Activated CD4-positive, alpha-beta T cell treated with anti-CD3 and anti-CD28 coated beads for 36 hours (primary cell): ENCODE measurements around the gene CASP1. TPM values are rescaled to one million over a fixed set of nuclear protein-coding genes. Genes with fewer than 3 reads are reported as not detected.

ENCODE experiments used
- ATAC-seq: fragments of 200-7000 bp; cut with Tn5 transposase; one replicate; pipeline ENCODE4 v1.10.0; 2021; ENCODE audit warnings: mild to moderate bottlenecking, moderate library complexity
- CTCF ChIA-PET: fragments of 350-600 bp; sonication (Branson Sonifier 250); formaldehyde crosslinking; loops from one replicate; lab custom pipeline; 2021; ENCODE audit warnings: antibody characterized with exemption; lab: Charles Lee
- POLR2A ChIA-PET: fragments of 350-600 bp; sonication (Branson Sonifier 250); formaldehyde crosslinking; loops from one replicate; lab custom pipeline; 2021; ENCODE audit warnings: antibody characterized with exemption, inconsistent platforms; lab: Charles Lee
- DNase-seq: peaks from one replicate; pipeline ENCODE4 v3.0.0-alpha.2; 2020
- H3K27ac Mint-ChIP-seq: one replicate; pipeline ENCODE4 v1.8.0; 2021; ENCODE audit warnings: mixed read lengths
- H3K27me3 Mint-ChIP-seq: one replicate; pipeline ENCODE4 v1.8.0; 2021; ENCODE audit warnings: mixed read lengths
- H3K36me3 Mint-ChIP-seq: one replicate; pipeline ENCODE4 v1.8.0; 2021; ENCODE audit warnings: low read depth, mixed read lengths
- H3K4me1 Mint-ChIP-seq: one replicate; pipeline ENCODE4 v1.8.0; 2021; ENCODE audit warnings: mixed read lengths
- H3K4me3 Mint-ChIP-seq: one replicate; pipeline ENCODE4 v1.8.0; 2021; ENCODE audit warnings: mild to moderate bottlenecking, moderate library complexity, mixed read lengths
- H3K9me3 Mint-ChIP-seq: one replicate; pipeline ENCODE4 v1.8.0; 2021; ENCODE audit warnings: low read depth, mixed read lengths
- intact Hi-C, 2 experiments: fragments of 100-400 bp; cut with DNase I in 1 of 2; cut with micrococcal nuclease in 1 of 2; formaldehyde crosslinking; loops; one replicate each; pipeline versions ENCODE4 v1.14.2 to v1.15.1; 2022 to 2024; cut with DNase I, micrococcal nuclease
- total RNA-seq, 2 experiments: library from RNA; stranded (reverse); gene quantifications; one replicate each; pipeline ENCODE4 v1.2.3, GENCODE V29; 2021

CASP1 gene
- total RNA-seq, 2 experiments from 2014 or later, result 23.7 to 33.4 TPM

GRCh38 chr11:104979839-104980238 is 55.1 kb downstream of the CASP1 start:
- DNase-seq (no peak), ATAC-seq (no peak)
- intact Hi-C loops, result no loop called here
- H3K9me3 Mint-ChIP-seq, result no peaks in the 10 kb centered on the region
- H3K27me3 Mint-ChIP-seq, result no peaks in the 10 kb centered on the region
- POLR2A ChIA-PET, result no interaction called here
- CTCF ChIA-PET, result no interaction called here
- H3K4me3 Mint-ChIP-seq, result no peak overlapping the region
- no peaks in the 10 kb centered on the region for H3K36me3 Mint-ChIP-seq
- H3K27ac Mint-ChIP-seq, result no peak overlapping the region
- H3K4me1 Mint-ChIP-seq, result peaks cover 3% of the 10 kb centered on the region

Other genes starting within 250 kb of the CASP1 start
- not detected for gene CASP12, start 136.7 kb downstream of the CASP1 start, total RNA-seq
- 10 to 100 TPM; 48.8 to 59.1 TPM for gene CASP4, start 66.6 kb downstream of the CASP1 start, total RNA-seq
- not detected for gene CASP5, start 12.0 kb downstream of the CASP1 start, total RNA-seq
- gene CARD16, start 10.2 kb upstream of the CASP1 start, total RNA-seq, result 10 to 100 TPM; 11.6 to 13.9 TPM
- not detected for gene CARD18, start 104.6 kb upstream of the CASP1 start, total RNA-seq